Prostate gland (tissue), 2 donors: ENCODE data around the gene GNA12.

Source experiments
- POLR2A ChIP-seq: fragments of 450-650 bp; IDR thresholded peaks from one replicate; pipeline ENCODE4 v1.6.1; 2016; ENCODE audit warnings: antibody characterized with exemption, mild to moderate bottlenecking
- POLR2AphosphoS5 ChIP-seq: sonication (generic); formaldehyde crosslinking; IDR thresholded peaks from one replicate; pipeline ENCODE4 v1.6.1; 2017; ENCODE audit warnings: antibody characterized with exemption
- TF ChIP-seq, protein P1 (sequence below), 4 experiments: fragments of 200-600 bp in 2 of 4; fragments of 450-650 bp in 2 of 4; sonication (generic) in 2 of 4; IDR thresholded peaks; 1 replicate in 3 of 4; 2 replicates in 1 of 4; pipeline ENCODE4 v1.5.1; 2016 to 2019; ENCODE audit warnings: antibody characterized with exemption in 4 of 4, mild to moderate bottlenecking in 2 of 4, moderate library complexity in 2 of 4

DNA sequence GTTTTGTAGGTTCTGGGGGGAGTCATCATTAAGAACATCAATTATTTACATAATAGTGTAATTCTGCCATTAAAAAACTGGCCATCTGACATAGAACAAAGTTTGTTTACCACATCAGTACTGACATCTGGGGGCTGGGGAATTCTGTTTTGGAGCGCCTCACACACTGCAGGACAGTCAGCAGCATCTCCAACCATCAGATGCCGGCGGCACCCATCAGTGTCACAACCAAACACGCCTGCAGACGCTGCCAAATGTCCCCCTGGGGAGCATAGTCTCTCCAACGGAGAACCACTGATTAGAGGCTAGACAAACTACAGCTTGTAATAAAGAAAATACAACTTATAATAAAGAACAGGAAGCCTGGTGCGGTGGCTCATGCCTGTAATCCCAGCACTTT, 26.0 kb downstream of the GNA12 start:
- TF ChIP-seq, protein P1, sequence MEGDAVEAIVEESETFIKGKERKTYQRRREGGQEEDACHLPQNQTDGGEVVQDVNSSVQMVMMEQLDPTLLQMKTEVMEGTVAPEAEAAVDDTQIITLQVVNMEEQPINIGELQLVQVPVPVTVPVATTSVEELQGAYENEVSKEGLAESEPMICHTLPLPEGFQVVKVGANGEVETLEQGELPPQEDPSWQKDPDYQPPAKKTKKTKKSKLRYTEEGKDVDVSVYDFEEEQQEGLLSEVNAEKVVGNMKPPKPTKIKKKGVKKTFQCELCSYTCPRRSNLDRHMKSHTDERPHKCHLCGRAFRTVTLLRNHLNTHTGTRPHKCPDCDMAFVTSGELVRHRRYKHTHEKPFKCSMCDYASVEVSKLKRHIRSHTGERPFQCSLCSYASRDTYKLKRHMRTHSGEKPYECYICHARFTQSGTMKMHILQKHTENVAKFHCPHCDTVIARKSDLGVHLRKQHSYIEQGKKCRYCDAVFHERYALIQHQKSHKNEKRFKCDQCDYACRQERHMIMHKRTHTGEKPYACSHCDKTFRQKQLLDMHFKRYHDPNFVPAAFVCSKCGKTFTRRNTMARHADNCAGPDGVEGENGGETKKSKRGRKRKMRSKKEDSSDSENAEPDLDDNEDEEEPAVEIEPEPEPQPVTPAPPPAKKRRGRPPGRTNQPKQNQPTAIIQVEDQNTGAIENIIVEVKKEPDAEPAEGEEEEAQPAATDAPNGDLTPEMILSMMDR (IDR thresholded peaks at IDR 0.05) = no peak
- TF ChIP-seq POLR2A (no peak), POLR2AphosphoS5 (no peak)
